ENCODE results near the gene GPHN. TPM values are rescaled to one million over a fixed set of nuclear protein-coding genes. Genes with fewer than 3 reads are reported as not detected.

Gene GPHN
- total and polyA plus RNA-seq, 2 of the 8 experiments (the other 6 are each of a cell fraction or from before 2014, with no cell fraction given) = 6.0 to 16.0 TPM

GRCh38 chr14:66959437-66960050, 451.6 kb downstream of the GPHN start (continued):
- TF ChIP-seq ATF2 (IDR thresholded peaks at IDR 0.05; ENCODE audit: low read length) (no peak), SIRT6 (IDR thresholded peaks at IDR 0.05; ENCODE audit: low read length) (no peak), SP2 (IDR thresholded peaks at IDR 0.05; ENCODE audit: low read length) (no peak), PHF8 (conservative IDR thresholded peaks at IDR 0.05; ENCODE audit: low read depth, low read length) (no peak), CEBPB (IDR thresholded peaks at IDR 0.05; ENCODE audit: low read depth, low read length) (no peak), JUND (IDR thresholded peaks at IDR 0.05; ENCODE audit: low read length) (no peak), RAD21 (IDR thresholded peaks at IDR 0.05 in 1 of 2, conservative IDR thresholded peaks at IDR 0.05 in 1 of 2; ENCODE audit: low read depth in 2 of 2, low read length in 2 of 2) (no peak)

All from H1 (cell line).